ENCODE data around the gene MCC. TPM values are rescaled to one million over a fixed set of nuclear protein-coding genes. Genes with fewer than 3 reads are reported as not detected.

MCC gene
- total and polyA plus RNA-seq, 2 donors from 2014 or later, result 2.4 to 20.6 TPM

GRCh38 chr5:113153512-113154097 is 334.6 kb downstream of the MCC start:
- intact Hi-C loops (cut with DNase I), result no loop called here
- Histone ChIP-seq H3K4me1 (ENCODE audit: control insufficient read depth in 2 of 3, insufficient read depth in 2 of 3, low read depth in 1 of 3, low read length in 3 of 3) (no peaks in the 10 kb centered on the region), H3K4me3 (ENCODE audit: low read length in 3 of 3) (no peak overlapping the region), H3K27ac (ENCODE audit: low read depth in 2 of 2, low read length in 2 of 2) (no peak overlapping the region), H3K9ac (ENCODE audit: low read length in 3 of 3) (no peak overlapping the region), H3K9me3 (ENCODE audit: control insufficient read depth in 2 of 3, insufficient read depth in 1 of 3, low read length in 3 of 3) (peaks cover 0 to 5% (median 0%) of the 10 kb centered on the region in 3 donors), H3K36me3 (ENCODE audit: control insufficient read depth in 2 of 3, insufficient read depth in 3 of 3, low read length in 3 of 3) (no peaks in the 10 kb centered on the region), H3K27me3 (ENCODE audit: control insufficient read depth, insufficient read depth, low read length) (no peaks in the 10 kb centered on the region)
- no peak for TF ChIP-seq CTCF (IDR thresholded peaks at IDR 0.05; ENCODE audit: borderline replicate concordance, extremely low read depth, insufficient read depth)
- FAIRE-seq (no peak), DNase-seq (no peak)

DNA sequence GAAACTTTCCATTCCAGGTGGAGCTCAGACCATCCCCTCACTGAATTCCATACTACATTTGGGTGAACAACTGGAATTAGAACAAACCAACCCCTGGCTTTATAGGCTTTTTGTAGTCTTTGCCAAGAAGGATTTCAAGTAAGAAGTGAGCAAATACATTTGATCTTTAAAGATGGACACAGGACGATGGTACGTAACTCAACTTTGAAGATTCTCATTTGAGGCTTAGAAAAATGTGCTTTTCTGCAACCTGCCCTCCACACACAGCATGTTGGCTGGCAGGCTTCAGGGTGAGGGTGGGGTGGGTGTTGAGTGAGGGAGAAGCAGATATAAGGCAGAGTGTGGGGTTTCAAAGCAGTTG is 335.9 kb downstream of the MCC start:
- DNase-seq (no peak), FAIRE-seq (no peak)
- Histone ChIP-seq H3K27me3 (ENCODE audit: control insufficient read depth, insufficient read depth, low read length) (no peaks in the 10 kb centered on the region), H3K9me3 (ENCODE audit: control insufficient read depth in 2 of 3, insufficient read depth in 1 of 3, low read length in 3 of 3) (peaks cover 0 to 5% (median 0%) of the 10 kb centered on the region in 3 donors), H3K4me1 (ENCODE audit: control insufficient read depth in 2 of 3, insufficient read depth in 2 of 3, low read depth in 1 of 3, low read length in 3 of 3) (no peaks in the 10 kb centered on the region), H3K36me3 (ENCODE audit: control insufficient read depth in 2 of 3, insufficient read depth in 3 of 3, low read length in 3 of 3) (no peaks in the 10 kb centered on the region), H3K9ac (ENCODE audit: low read length in 3 of 3) (no peak overlapping the region), H3K4me3 (ENCODE audit: low read length in 3 of 3) (no peak overlapping the region), H3K27ac (ENCODE audit: low read depth in 2 of 2, low read length in 2 of 2) (no peak overlapping the region)
- TF ChIP-seq CTCF (IDR thresholded peaks at IDR 0.05; ENCODE audit: borderline replicate concordance, extremely low read depth, insufficient read depth), result no peak
- intact Hi-C loops (cut with DNase I), result no loop called here

DNA sequence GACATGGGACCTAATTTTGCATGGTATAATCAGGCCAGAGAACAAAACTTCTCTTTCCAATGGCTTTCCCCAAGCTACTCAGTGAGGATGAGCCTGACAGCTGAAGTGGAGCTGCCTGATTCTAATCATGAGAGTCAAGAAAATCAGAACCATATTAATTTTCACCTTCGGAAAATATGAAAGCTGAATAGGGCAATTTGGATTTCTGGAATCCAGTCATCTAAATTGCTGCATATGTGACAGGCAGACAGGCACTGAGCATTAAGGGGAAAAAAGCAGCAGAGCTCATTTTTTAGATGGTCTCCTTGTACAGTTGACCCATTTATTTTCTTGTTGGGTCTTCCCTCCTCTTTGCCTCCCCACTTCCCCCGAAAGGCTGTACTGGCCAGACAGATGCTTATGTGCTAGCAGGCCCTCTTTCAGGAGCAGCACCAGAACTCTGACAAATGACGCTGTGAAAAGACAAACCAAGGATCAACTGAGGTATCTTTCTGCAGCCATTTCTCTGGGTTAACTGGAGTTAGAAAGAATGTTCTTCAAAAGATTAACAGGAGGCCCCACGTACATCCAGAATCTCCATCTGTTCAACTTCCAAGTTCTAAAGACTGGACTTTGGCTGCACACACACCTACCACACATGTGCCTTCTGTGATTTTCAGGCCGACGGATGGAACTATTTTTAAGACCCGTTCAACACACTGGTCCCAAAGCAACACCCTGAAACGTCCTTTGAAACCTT is 336.4 kb downstream of the MCC start:
- no peak overlapping the region for H3K27ac ChIP-seq (ENCODE audit: low read depth in 2 of 2, low read length in 2 of 2)
- no peaks in the 10 kb centered on the region for H3K36me3 ChIP-seq (ENCODE audit: control insufficient read depth in 2 of 3, insufficient read depth in 3 of 3, low read length in 3 of 3)
- DNase-seq (no peak), FAIRE-seq (no peak)
- intact Hi-C loops (cut with DNase I), result no loop called here
- no peak for TF ChIP-seq CTCF (IDR thresholded peaks at IDR 0.05; ENCODE audit: borderline replicate concordance, extremely low read depth, insufficient read depth)
- no peaks in the 10 kb centered on the region for H3K27me3 ChIP-seq (ENCODE audit: control insufficient read depth, insufficient read depth, low read length)
- H3K9me3 ChIP-seq (ENCODE audit: control insufficient read depth in 2 of 3, insufficient read depth in 1 of 3, low read length in 3 of 3), result peaks cover 0 to 5% (median 0%) of the 10 kb centered on the region in 3 donors
- no peak overlapping the region for H3K9ac ChIP-seq (ENCODE audit: low read length in 3 of 3)
- H3K4me3 ChIP-seq (ENCODE audit: low read length in 3 of 3), result no peak overlapping the region
- no peaks in the 10 kb centered on the region for H3K4me1 ChIP-seq (ENCODE audit: control insufficient read depth in 2 of 3, insufficient read depth in 2 of 3, low read depth in 1 of 3, low read length in 3 of 3)

Measured in kidney (tissue), 14 donors.